ENCODE data around the gene PPIL1.

- TF ChIP-seq CTCF (IDR thresholded peaks at IDR 0.05) = no peak
- no peak for TF ChIP-seq EP300 (IDR thresholded peaks at IDR 0.05)
- no peak for TF ChIP-seq POLR2A (IDR thresholded peaks at IDR 0.05)
These were observed 25.8 kb downstream of the PPIL1 start for GRCh38 chr6:36848658-36849441.
